Measurements from ENCODE around the gene ARHGAP18.
A peak's percentile ranks its signal among the peaks of the same experiment; 100 is the strongest.

ARHGAP18 gene

GRCh38 chr6:129692467-129692866, 17.5 kb downstream of the ARHGAP18 start:
- no peak for DNase-seq (ENCODE audit: low spot score)

- DNase-seq (ENCODE audit: low spot score), result no peak
Measured at GRCh38 chr6:129691709-129692108, 18.3 kb downstream of the ARHGAP18 start.

- DNase-seq (ENCODE audit: low spot score), result no peak
Measured at GRCh38 chr6:129691043-129691640, 18.8 kb downstream of the ARHGAP18 start.

GRCh38 chr6:129686941-129687627, 22.9 kb downstream of the ARHGAP18 start:
- peak; percentile 56 for DNase-seq (ENCODE audit: low spot score)

GRCh38 chr6:129685662-129686031, 24.3 kb downstream of the ARHGAP18 start:
- DNase-seq (ENCODE audit: low spot score), result no peak

- DNase-seq (ENCODE audit: low spot score), result no peak
Measured at GRCh38 chr6:129684903-129685661, 24.9 kb downstream of the ARHGAP18 start.

GRCh38 chr6:129684323-129684884, 25.6 kb downstream of the ARHGAP18 start:
- DNase-seq (ENCODE audit: low spot score), result no peak

- DNase-seq (ENCODE audit: low spot score), result peak; percentile 76
Measured at GRCh38 chr6:129683601-129684322, 26.2 kb downstream of the ARHGAP18 start.

- DNase-seq (ENCODE audit: low spot score), result no peak
Measured at GRCh38 chr6:129681913-129682205, 28.1 kb downstream of the ARHGAP18 start.

GRCh38 chr6:129680633-129681032, 29.3 kb downstream of the ARHGAP18 start:
- no peak for DNase-seq (ENCODE audit: low spot score)

- DNase-seq (ENCODE audit: low spot score), result no peak
Measured at GRCh38 chr6:129679758-129680157, 30.2 kb downstream of the ARHGAP18 start.

GRCh38 chr6:129679275-129679674, 30.7 kb downstream of the ARHGAP18 start:
- DNase-seq (ENCODE audit: low spot score), result no peak

- no peak for DNase-seq (ENCODE audit: low spot score)
Measured at GRCh38 chr6:129678463-129678862, 31.5 kb downstream of the ARHGAP18 start.

GRCh38 chr6:129677620-129678325, 32.2 kb downstream of the ARHGAP18 start:
- DNase-seq (ENCODE audit: low spot score), result no peak

GRCh38 chr6:129675669-129676472, 34.1 kb downstream of the ARHGAP18 start:
- no peak for DNase-seq (ENCODE audit: low spot score)

GRCh38 chr6:129673748-129674147, 36.2 kb downstream of the ARHGAP18 start:
- no peak for DNase-seq (ENCODE audit: low spot score)

- peak; percentile 50 for DNase-seq (ENCODE audit: low spot score)
Measured at GRCh38 chr6:129672881-129673631, 36.9 kb downstream of the ARHGAP18 start.

GRCh38 chr6:129672341-129672682, 37.7 kb downstream of the ARHGAP18 start:
- no peak for DNase-seq (ENCODE audit: low spot score)

GRCh38 chr6:129671442-129672340, 38.3 kb downstream of the ARHGAP18 start:
- peak; percentile 76 for DNase-seq (ENCODE audit: low spot score)

All from CD4-positive, alpha-beta T cell treated with Interleukin-6 at 100 ng/mL for 8 hours (primary cell).